ENCODE measurements around the gene WDR72.

Gene WDR72

DNA sequence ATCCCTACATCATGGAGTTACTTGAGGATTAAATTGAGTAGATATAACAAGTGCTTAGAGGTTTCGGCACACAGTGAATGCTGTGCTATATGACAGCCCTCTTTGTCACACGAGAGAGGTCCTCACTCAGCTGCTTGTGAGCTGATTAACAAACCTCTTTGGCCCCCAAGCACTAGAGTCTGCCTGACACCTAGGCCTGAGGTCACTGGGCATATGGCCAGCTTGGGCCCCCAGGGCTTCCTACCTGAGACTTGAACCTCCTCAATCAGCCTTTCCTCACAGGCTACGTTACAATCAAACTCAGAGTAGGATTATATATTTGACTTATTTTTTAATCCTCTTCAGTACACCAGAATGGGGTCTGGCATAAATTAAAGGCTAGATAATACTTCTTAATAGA is 88.8 kb downstream of the WDR72 start:
- no peak for DNase-seq (ENCODE audit: low read depth, low spot score)
- Histone ChIP-seq H3K9me3 (ENCODE audit: insufficient read depth, low read length) (no peaks in the 10 kb centered on the region), H3K4me3 (ENCODE audit: insufficient read length, low read depth) (no peak overlapping the region), H3K9ac (ENCODE audit: insufficient read length, low read depth) (no peak overlapping the region), H3K4me1 (ENCODE audit: insufficient read depth, insufficient read length) (no peaks in the 10 kb centered on the region), H3K27me3 (ENCODE audit: insufficient read depth, insufficient read length) (no peaks in the 10 kb centered on the region), H3K36me3 (ENCODE audit: insufficient read depth, insufficient read length, low read length) (no peaks in the 10 kb centered on the region)
- no peak for TF ChIP-seq YY1 (IDR thresholded peaks at IDR 0.05; ENCODE audit: insufficient read depth, insufficient read length)
- TF ChIP-seq SUZ12 (IDR thresholded peaks at IDR 0.05; ENCODE audit: extremely low read depth, insufficient read depth, insufficient read length) = no peak
- TF ChIP-seq ZNF274 (IDR thresholded peaks at IDR 0.05; ENCODE audit: low read depth, low read length) = no peak

DNA sequence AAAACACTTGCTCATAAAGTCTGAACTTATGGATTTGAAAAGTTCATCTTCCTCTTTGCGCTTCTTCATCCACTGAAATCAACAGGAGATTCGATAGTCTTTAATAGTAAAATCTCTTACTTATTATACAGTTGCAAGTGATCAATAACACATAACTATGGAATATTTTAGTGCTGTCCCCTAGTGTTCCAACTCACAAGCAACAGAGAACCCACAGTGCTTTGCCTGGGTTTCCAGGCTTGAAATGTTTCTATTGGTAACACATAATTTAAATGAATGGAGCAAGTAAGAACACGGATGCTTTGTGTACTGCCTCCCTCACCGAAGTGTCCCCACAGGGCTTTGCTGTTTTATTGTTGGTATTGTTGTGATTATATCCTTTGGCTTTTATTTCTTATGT is 93.5 kb downstream of the WDR72 start:
- H3K9ac ChIP-seq (ENCODE audit: insufficient read length, low read depth) = no peak overlapping the region
- H3K9me3 ChIP-seq (ENCODE audit: insufficient read depth, low read length) = no peaks in the 10 kb centered on the region
- no peak overlapping the region for H3K4me3 ChIP-seq (ENCODE audit: insufficient read length, low read depth)
- no peaks in the 10 kb centered on the region for H3K27me3 ChIP-seq (ENCODE audit: insufficient read depth, insufficient read length)
- H3K4me1 ChIP-seq (ENCODE audit: insufficient read depth, insufficient read length) = no peaks in the 10 kb centered on the region
- DNase-seq (ENCODE audit: low read depth, low spot score) = no peak
- TF ChIP-seq YY1 (IDR thresholded peaks at IDR 0.05; ENCODE audit: insufficient read depth, insufficient read length) (no peak), ZNF274 (IDR thresholded peaks at IDR 0.05; ENCODE audit: low read depth, low read length) (no peak), SUZ12 (IDR thresholded peaks at IDR 0.05; ENCODE audit: extremely low read depth, insufficient read depth, insufficient read length) (no peak)
- H3K36me3 ChIP-seq (ENCODE audit: insufficient read depth, insufficient read length, low read length) = no peaks in the 10 kb centered on the region

DNA sequence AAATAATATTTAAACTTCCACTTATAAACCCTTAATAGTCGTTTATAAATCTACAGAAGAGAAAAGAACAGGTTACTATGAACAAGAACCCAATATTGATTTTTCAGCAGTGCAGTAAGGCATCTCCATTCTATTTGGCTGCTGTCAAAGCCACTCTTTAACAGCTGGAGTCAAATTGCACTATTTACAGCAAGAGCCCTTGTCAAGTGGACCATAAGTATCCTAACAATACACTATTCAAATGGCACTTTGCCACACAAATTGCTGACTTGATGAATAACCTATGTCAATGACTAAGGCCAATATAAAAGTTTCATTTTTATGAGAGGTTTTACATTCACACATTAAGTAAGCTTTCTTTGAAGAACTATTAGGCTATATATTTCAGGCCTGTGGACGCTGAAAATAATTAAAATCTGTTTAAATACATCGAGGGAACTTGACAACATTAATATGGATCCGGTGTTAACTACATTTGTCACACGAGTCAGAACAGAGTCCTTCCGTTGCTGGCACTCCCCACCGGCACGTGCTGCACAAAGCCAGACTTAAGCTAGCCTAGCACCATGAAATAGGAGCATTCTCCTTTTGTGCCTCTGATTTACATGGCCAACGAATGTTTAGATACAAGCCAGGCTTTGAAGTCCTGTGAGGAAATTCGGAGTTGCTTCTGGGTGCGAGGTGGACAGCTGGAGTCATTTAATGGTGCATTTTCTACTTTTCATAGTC is 100.5 kb downstream of the WDR72 start:
- DNase-seq (ENCODE audit: low read depth, low spot score) = no peak
- no peak for TF ChIP-seq SUZ12 (IDR thresholded peaks at IDR 0.05; ENCODE audit: extremely low read depth, insufficient read depth, insufficient read length)
- TF ChIP-seq ZNF274 (IDR thresholded peaks at IDR 0.05; ENCODE audit: low read depth, low read length) = no peak
- TF ChIP-seq YY1 (IDR thresholded peaks at IDR 0.05; ENCODE audit: insufficient read depth, insufficient read length) = no peak
- no peaks in the 10 kb centered on the region for H3K27me3 ChIP-seq (ENCODE audit: insufficient read depth, insufficient read length)

DNA sequence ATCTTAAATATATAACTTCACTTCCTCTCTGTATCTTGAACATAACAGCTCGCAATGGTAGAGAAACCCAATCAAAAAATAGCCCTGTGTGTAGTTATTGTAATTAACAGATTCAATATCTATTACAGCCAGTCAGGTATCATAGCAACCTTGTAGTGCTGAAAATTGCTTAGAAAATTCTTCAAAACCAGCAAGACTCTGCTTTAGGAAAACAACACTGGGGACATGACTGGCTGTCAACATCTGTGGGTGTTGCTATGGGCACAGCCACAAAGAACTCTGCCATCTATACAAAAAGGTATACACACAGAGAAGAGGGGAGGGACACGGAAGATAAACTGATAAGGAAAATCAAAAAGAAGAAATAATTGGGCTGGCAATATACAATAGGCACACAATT is 101.2 kb downstream of the WDR72 start:
- Histone ChIP-seq H3K36me3 (ENCODE audit: insufficient read depth, insufficient read length, low read length) (no peaks in the 10 kb centered on the region), H3K9ac (ENCODE audit: insufficient read length, low read depth) (no peak overlapping the region), H3K4me1 (ENCODE audit: insufficient read depth, insufficient read length) (peaks cover 2% of the 10 kb centered on the region), H3K9me3 (ENCODE audit: insufficient read depth, low read length) (no peaks in the 10 kb centered on the region), H3K4me3 (ENCODE audit: insufficient read length, low read depth) (no peak overlapping the region), H3K27me3 (ENCODE audit: insufficient read depth, insufficient read length) (no peaks in the 10 kb centered on the region)
- DNase-seq (ENCODE audit: low read depth, low spot score) = no peak
- TF ChIP-seq ZNF274 (IDR thresholded peaks at IDR 0.05; ENCODE audit: low read depth, low read length) = no peak
- TF ChIP-seq YY1 (IDR thresholded peaks at IDR 0.05; ENCODE audit: insufficient read depth, insufficient read length) = no peak
- no peak for TF ChIP-seq SUZ12 (IDR thresholded peaks at IDR 0.05; ENCODE audit: extremely low read depth, insufficient read depth, insufficient read length)

More for the DNA sequence above, 100.5 kb downstream of the WDR72 start:
- Histone ChIP-seq H3K36me3 (ENCODE audit: insufficient read depth, insufficient read length, low read length) (no peaks in the 10 kb centered on the region), H3K9ac (ENCODE audit: insufficient read length, low read depth) (no peak overlapping the region), H3K9me3 (ENCODE audit: insufficient read depth, low read length) (no peaks in the 10 kb centered on the region), H3K4me3 (ENCODE audit: insufficient read length, low read depth) (no peak overlapping the region), H3K4me1 (ENCODE audit: insufficient read depth, insufficient read length) (peaks cover 2% of the 10 kb centered on the region)

DNA sequence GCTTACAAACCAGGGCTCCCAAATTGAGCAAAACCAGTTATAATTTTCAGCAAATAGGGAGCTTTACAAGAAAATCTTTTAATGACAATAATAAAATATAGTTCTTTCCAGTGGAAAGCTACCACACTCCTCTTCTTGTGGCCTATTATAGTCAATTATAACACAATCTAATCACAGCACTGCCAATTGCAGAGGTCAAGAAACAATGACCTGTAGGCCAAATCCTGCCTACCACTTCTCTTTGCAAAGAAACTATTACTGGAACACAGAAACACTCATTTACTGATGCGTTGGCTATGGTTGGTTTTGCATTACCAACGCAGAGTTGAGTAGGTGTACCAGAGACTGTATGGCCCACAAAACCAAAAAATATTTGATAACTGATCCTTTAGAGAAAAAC is 110.5 kb downstream of the WDR72 start:
- no peaks in the 10 kb centered on the region for H3K9me3 ChIP-seq (ENCODE audit: insufficient read depth, low read length)
- H3K27me3 ChIP-seq (ENCODE audit: insufficient read depth, insufficient read length) = no peaks in the 10 kb centered on the region
- TF ChIP-seq SUZ12 (IDR thresholded peaks at IDR 0.05; ENCODE audit: extremely low read depth, insufficient read depth, insufficient read length) = no peak
- TF ChIP-seq ZNF274 (IDR thresholded peaks at IDR 0.05; ENCODE audit: low read depth, low read length) = no peak
- TF ChIP-seq YY1 (IDR thresholded peaks at IDR 0.05; ENCODE audit: insufficient read depth, insufficient read length) = no peak
- no peaks in the 10 kb centered on the region for H3K4me1 ChIP-seq (ENCODE audit: insufficient read depth, insufficient read length)
- no peak overlapping the region for H3K4me3 ChIP-seq (ENCODE audit: insufficient read length, low read depth)
- no peaks in the 10 kb centered on the region for H3K36me3 ChIP-seq (ENCODE audit: insufficient read depth, insufficient read length, low read length)
- H3K9ac ChIP-seq (ENCODE audit: insufficient read length, low read depth) = no peak overlapping the region
- no peak for DNase-seq (ENCODE audit: low read depth, low spot score)

DNA sequence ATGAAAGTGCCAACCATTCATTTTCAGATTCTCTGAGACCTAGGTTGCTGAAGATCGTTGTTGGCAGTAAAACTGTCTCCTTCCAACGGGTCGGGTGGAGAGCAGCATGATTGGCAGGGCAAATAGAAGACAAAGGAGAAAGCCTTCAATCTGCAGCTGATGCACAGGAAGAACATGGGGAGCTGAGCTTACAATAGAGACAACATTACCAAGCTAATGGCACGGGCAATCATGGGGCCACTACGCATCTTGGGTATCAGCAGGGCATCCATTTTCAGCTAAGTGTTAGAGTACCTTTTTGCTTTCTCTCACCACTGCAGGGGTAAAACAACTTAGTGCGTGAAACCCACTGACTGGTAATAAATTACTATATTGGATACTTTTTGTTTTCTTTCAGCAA is 114.8 kb downstream of the WDR72 start:
- H3K36me3 ChIP-seq (ENCODE audit: insufficient read depth, insufficient read length, low read length) = no peaks in the 10 kb centered on the region
- H3K9ac ChIP-seq (ENCODE audit: insufficient read length, low read depth) = no peak overlapping the region
- H3K4me3 ChIP-seq (ENCODE audit: insufficient read length, low read depth) = no peak overlapping the region
- H3K27me3 ChIP-seq (ENCODE audit: insufficient read depth, insufficient read length) = no peaks in the 10 kb centered on the region
- DNase-seq (ENCODE audit: low read depth, low spot score) = no peak
- H3K9me3 ChIP-seq (ENCODE audit: insufficient read depth, low read length) = no peaks in the 10 kb centered on the region
- no peaks in the 10 kb centered on the region for H3K4me1 ChIP-seq (ENCODE audit: insufficient read depth, insufficient read length)
- no peak for TF ChIP-seq SUZ12 (IDR thresholded peaks at IDR 0.05; ENCODE audit: extremely low read depth, insufficient read depth, insufficient read length)
- TF ChIP-seq YY1 (IDR thresholded peaks at IDR 0.05; ENCODE audit: insufficient read depth, insufficient read length) = no peak
- TF ChIP-seq ZNF274 (IDR thresholded peaks at IDR 0.05; ENCODE audit: low read depth, low read length) = no peak

DNA sequence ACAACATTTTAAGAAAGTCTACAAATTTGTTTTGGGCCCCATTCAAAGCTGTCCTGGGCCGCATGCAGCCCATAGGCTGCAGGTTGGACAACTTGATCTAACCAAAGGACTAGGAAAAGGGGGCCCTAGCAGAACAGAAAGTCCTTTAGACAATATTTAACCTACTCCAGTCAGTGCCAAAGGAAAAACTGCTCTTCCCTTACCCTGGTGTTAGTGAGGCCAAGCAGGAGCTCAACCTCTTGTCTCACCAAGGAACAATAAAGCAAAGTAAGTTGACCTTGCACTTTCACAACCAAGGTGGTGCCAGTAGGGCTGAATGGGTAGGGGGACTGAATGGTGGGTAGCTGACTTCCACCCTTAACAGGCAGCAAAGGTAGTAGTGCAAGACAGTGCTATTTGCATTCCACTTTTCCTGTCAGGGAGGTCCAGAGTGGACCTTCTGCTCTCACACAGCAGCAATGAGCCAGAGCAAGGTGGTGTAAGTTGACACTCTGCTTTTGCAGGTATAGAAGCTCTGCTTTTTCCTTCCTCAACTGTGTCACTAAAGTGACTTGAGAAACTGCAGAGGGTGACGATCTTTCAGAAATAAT is 124.9 kb downstream of the WDR72 start:
- H3K9me3 ChIP-seq (ENCODE audit: insufficient read depth, low read length) = peaks cover 23% of the 10 kb centered on the region; the same call in 1 of the 2 replicates
- no peaks in the 10 kb centered on the region for H3K36me3 ChIP-seq (ENCODE audit: insufficient read depth, insufficient read length, low read length)
- DNase-seq (ENCODE audit: low read depth, low spot score) = no peak
- H3K4me3 ChIP-seq (ENCODE audit: insufficient read length, low read depth) = no peak overlapping the region
- no peaks in the 10 kb centered on the region for H3K27me3 ChIP-seq (ENCODE audit: insufficient read depth, insufficient read length)
- no peaks in the 10 kb centered on the region for H3K4me1 ChIP-seq (ENCODE audit: insufficient read depth, insufficient read length)
- TF ChIP-seq YY1 (IDR thresholded peaks at IDR 0.05; ENCODE audit: insufficient read depth, insufficient read length) (no peak), ZNF274 (IDR thresholded peaks at IDR 0.05; ENCODE audit: low read depth, low read length) (no peak), SUZ12 (IDR thresholded peaks at IDR 0.05; ENCODE audit: extremely low read depth, insufficient read depth, insufficient read length) (no peak)
- H3K9ac ChIP-seq (ENCODE audit: insufficient read length, low read depth) = no peak overlapping the region

Data from NT2/D1 (cell line).